ENCODE results near the gene GINS3. TPM values are rescaled to one million over a fixed set of nuclear protein-coding genes. Genes with fewer than 3 reads are reported as not detected.

The GINS3 gene
- total RNA-seq, 2 experiments from 2014 or later, result 20.2 to 23.0 TPM

GRCh38 chr16:58366247-58367031 is 25.8 kb upstream of the GINS3 start:
- H3K4me3 Mint-ChIP-seq, result no peak overlapping the region
- no peaks in the 10 kb centered on the region for H3K4me1 Mint-ChIP-seq
- no peak overlapping the region for H3K27ac Mint-ChIP-seq
- POLR2A ChIA-PET, result no interaction called here
- CTCF ChIA-PET, result interaction anchor here (1.1 to 1.5 kb wide), 2 partner anchors 19 to 29 kb away, joined by 3 read pairs; no protein-coding TSS in a partner anchor
- ATAC-seq (peak; percentile 70), DNase-seq (no peak)
- no peaks in the 10 kb centered on the region for H3K9me3 Mint-ChIP-seq (ENCODE audit: low read depth)
- intact Hi-C loops (cut with DNase I, micrococcal nuclease), result no loop called here
- peaks cover 23% of the 10 kb centered on the region for H3K27me3 Mint-ChIP-seq
- no peaks in the 10 kb centered on the region for H3K36me3 Mint-ChIP-seq (ENCODE audit: low read depth)

- ChIA-PET CTCF (interaction anchor here (1.4 to 1.5 kb wide), 2 partner anchors 30 to 389 kb away, joined by 3 to 4 read pairs; no protein-coding TSS in a partner anchor), POLR2A (no interaction called here)
- H3K27me3 Mint-ChIP-seq, result peaks cover 28% of the 10 kb centered on the region
- no peaks in the 10 kb centered on the region for H3K36me3 Mint-ChIP-seq (ENCODE audit: low read depth)
- DNase-seq (no peak), ATAC-seq (no peak)
- intact Hi-C loops (cut with DNase I, micrococcal nuclease), result no loop called here
- no peaks in the 10 kb centered on the region for H3K4me1 Mint-ChIP-seq
- no peak overlapping the region for H3K27ac Mint-ChIP-seq
- no peaks in the 10 kb centered on the region for H3K9me3 Mint-ChIP-seq (ENCODE audit: low read depth)
- no peak overlapping the region for H3K4me3 Mint-ChIP-seq
Observed at GRCh38 chr16:58367252-58367651, 25.0 kb upstream of the GINS3 start.

- H3K27me3 Mint-ChIP-seq, result peaks cover 18% of the 10 kb centered on the region
- no peaks in the 10 kb centered on the region for H3K36me3 Mint-ChIP-seq (ENCODE audit: low read depth)
- no peaks in the 10 kb centered on the region for H3K4me1 Mint-ChIP-seq
- ATAC-seq (no peak), DNase-seq (no peak)
- H3K9me3 Mint-ChIP-seq (ENCODE audit: low read depth), result no peaks in the 10 kb centered on the region
- no peak overlapping the region for H3K27ac Mint-ChIP-seq
- intact Hi-C loops (cut with DNase I, micrococcal nuclease), result no loop called here
- ChIA-PET CTCF (no interaction called here), POLR2A (no interaction called here)
- H3K4me3 Mint-ChIP-seq, result no peak overlapping the region
Observed at GRCh38 chr16:58371841-58372240, 20.4 kb upstream of the GINS3 start.

GRCh38 chr16:58375386-58375785 is 16.9 kb upstream of the GINS3 start:
- H3K4me1 Mint-ChIP-seq, result no peaks in the 10 kb centered on the region
- CTCF ChIA-PET, result interaction anchor here (1.0 to 1.7 kb wide), 2 partner anchors 39 to 50 kb away, joined by 3 to 5 read pairs; no protein-coding TSS in a partner anchor
- ATAC-seq (no peak), DNase-seq (no peak)
- H3K27me3 Mint-ChIP-seq, result peaks cover 24% of the 10 kb centered on the region
- H3K27ac Mint-ChIP-seq, result no peak overlapping the region
- no peak overlapping the region for H3K4me3 Mint-ChIP-seq
- POLR2A ChIA-PET, result interaction anchor here (0.6 kb wide), 1 partner anchor 26 kb away, joined by 3 read pairs; no protein-coding TSS in a partner anchor
- intact Hi-C loops (cut with DNase I, micrococcal nuclease), result no loop called here
- H3K9me3 Mint-ChIP-seq (ENCODE audit: low read depth), result no peaks in the 10 kb centered on the region
- no peaks in the 10 kb centered on the region for H3K36me3 Mint-ChIP-seq (ENCODE audit: low read depth)

- POLR2A ChIA-PET, result no interaction called here
- H3K36me3 Mint-ChIP-seq (ENCODE audit: low read depth), result no peaks in the 10 kb centered on the region
- intact Hi-C loops (cut with DNase I, micrococcal nuclease), result no loop called here
- no peak overlapping the region for H3K27ac Mint-ChIP-seq
- DNase-seq, result no peak
- no peak for ATAC-seq
- H3K27me3 Mint-ChIP-seq, result peaks cover 30% of the 10 kb centered on the region
- no peak overlapping the region for H3K4me3 Mint-ChIP-seq
- H3K9me3 Mint-ChIP-seq (ENCODE audit: low read depth), result no peaks in the 10 kb centered on the region
- CTCF ChIA-PET, result no interaction called here
- no peaks in the 10 kb centered on the region for H3K4me1 Mint-ChIP-seq
Observed at GRCh38 chr16:58377932-58378331, 14.3 kb upstream of the GINS3 start.

GRCh38 chr16:58378401-58378800 is 13.9 kb upstream of the GINS3 start:
- no peaks in the 10 kb centered on the region for H3K4me1 Mint-ChIP-seq
- POLR2A ChIA-PET, result no interaction called here
- no peak for ATAC-seq
- H3K36me3 Mint-ChIP-seq (ENCODE audit: low read depth), result no peaks in the 10 kb centered on the region
- H3K4me3 Mint-ChIP-seq, result no peak overlapping the region
- H3K9me3 Mint-ChIP-seq (ENCODE audit: low read depth), result no peaks in the 10 kb centered on the region
- intact Hi-C loops (cut with DNase I, micrococcal nuclease), result no loop called here
- no peak overlapping the region for H3K27ac Mint-ChIP-seq
- DNase-seq, result no peak
- H3K27me3 Mint-ChIP-seq, result peaks cover 28% of the 10 kb centered on the region
- CTCF ChIA-PET, result no interaction called here

- Mint-ChIP-seq H3K9me3 (ENCODE audit: low read depth) (no peaks in the 10 kb centered on the region), H3K36me3 (ENCODE audit: low read depth) (no peaks in the 10 kb centered on the region), H3K4me3 (no peak overlapping the region), H3K27me3 (peaks cover 26% of the 10 kb centered on the region), H3K27ac (no peak overlapping the region), H3K4me1 (no peaks in the 10 kb centered on the region)
- CTCF ChIA-PET, result no interaction called here
- DNase-seq, result no peak
- POLR2A ChIA-PET, result no interaction called here
- intact Hi-C loops (cut with DNase I, micrococcal nuclease), result no loop called here
- no peak for ATAC-seq
Observed at GRCh38 chr16:58379736-58380135, 12.5 kb upstream of the GINS3 start.

- intact Hi-C loops (cut with DNase I, micrococcal nuclease), result no loop called here
- CTCF ChIA-PET, result no interaction called here
- no peaks in the 10 kb centered on the region for H3K36me3 Mint-ChIP-seq (ENCODE audit: low read depth)
- POLR2A ChIA-PET, result no interaction called here
- H3K4me3 Mint-ChIP-seq, result no peak overlapping the region
- H3K27me3 Mint-ChIP-seq, result peaks cover 27% of the 10 kb centered on the region
- H3K4me1 Mint-ChIP-seq, result no peaks in the 10 kb centered on the region
- no peak for DNase-seq
- H3K9me3 Mint-ChIP-seq (ENCODE audit: low read depth), result no peaks in the 10 kb centered on the region
- no peak for ATAC-seq
- no peak overlapping the region for H3K27ac Mint-ChIP-seq
Observed at GRCh38 chr16:58381661-58382060, 10.6 kb upstream of the GINS3 start.

GRCh38 chr16:58384437-58385055 is 7.7 kb upstream of the GINS3 start:
- no peaks in the 10 kb centered on the region for H3K36me3 Mint-ChIP-seq (ENCODE audit: low read depth)
- no peak overlapping the region for H3K27ac Mint-ChIP-seq
- ChIA-PET POLR2A (interaction anchor here (0.7 kb wide), 1 partner anchor 320 kb away, joined by 3 read pairs; no protein-coding TSS in a partner anchor), CTCF (interaction anchor here (1.1 kb wide), 1 partner anchor 48 kb away, joined by 3 read pairs; no protein-coding TSS in a partner anchor)
- intact Hi-C loops (cut with DNase I, micrococcal nuclease), result no loop called here
- H3K9me3 Mint-ChIP-seq (ENCODE audit: low read depth), result no peaks in the 10 kb centered on the region
- no peak for ATAC-seq
- H3K4me1 Mint-ChIP-seq, result no peaks in the 10 kb centered on the region
- DNase-seq, result no peak
- peaks cover 24% of the 10 kb centered on the region for H3K27me3 Mint-ChIP-seq
- H3K4me3 Mint-ChIP-seq, result no peak overlapping the region

- ChIA-PET CTCF (interaction anchor here (0.7 kb wide), 1 partner anchor 49 kb away, joined by 3 read pairs; no protein-coding TSS in a partner anchor), POLR2A (no interaction called here)
- no peaks in the 10 kb centered on the region for H3K36me3 Mint-ChIP-seq (ENCODE audit: low read depth)
- intact Hi-C loops (cut with DNase I, micrococcal nuclease), result no loop called here
- ATAC-seq, result no peak
- H3K27me3 Mint-ChIP-seq, result peaks cover 18% of the 10 kb centered on the region
- no peak overlapping the region for H3K4me3 Mint-ChIP-seq
- no peaks in the 10 kb centered on the region for H3K4me1 Mint-ChIP-seq
- H3K27ac Mint-ChIP-seq, result no peak overlapping the region
- DNase-seq, result no peak
- H3K9me3 Mint-ChIP-seq (ENCODE audit: low read depth), result no peaks in the 10 kb centered on the region
Observed at GRCh38 chr16:58385218-58385773, 7.0 kb upstream of the GINS3 start.

- DNase-seq (peak; percentile 11), ATAC-seq (no peak)
- H3K4me3 Mint-ChIP-seq, result no peak overlapping the region
- peaks cover 8% of the 10 kb centered on the region for H3K36me3 Mint-ChIP-seq (ENCODE audit: low read depth)
- H3K27me3 Mint-ChIP-seq, result peaks cover 2% of the 10 kb centered on the region
- ChIA-PET POLR2A (interaction anchor here (0.7 kb wide), 1 partner anchor 1283 kb away, joined by 3 read pairs; no protein-coding TSS in a partner anchor), CTCF (interaction anchor here (0.6 to 1.1 kb wide), 4 partner anchors 20 to 653 kb away, joined by 3 to 4 read pairs (median 3); partner anchors contain the start of gene NDRG4)
- H3K27ac Mint-ChIP-seq, result no peak overlapping the region
- H3K4me1 Mint-ChIP-seq, result peaks cover 12% of the 10 kb centered on the region
- intact Hi-C loops (cut with DNase I, micrococcal nuclease), result loop anchor here in 1 of 2 experiments (10.0 kb wide), 1 partner anchor 365 kb away; the partner anchor contains the start of gene MMP15
- no peaks in the 10 kb centered on the region for H3K9me3 Mint-ChIP-seq (ENCODE audit: low read depth)
Observed at GRCh38 chr16:58389724-58390123, 2.5 kb upstream of the GINS3 start.

Data from activated CD4-positive, alpha-beta T cell treated with anti-CD3 and anti-CD28 coated beads for 36 hours (primary cell).